Fibroblast of lung (primary cell): ENCODE measurements around the gene USH2A.

ENCODE experiments used
- EZH2 ChIP-seq: IDR thresholded peaks from 2 replicates; pipeline ENCODE4 v1.5.1; 2012; ENCODE audit warnings: low read length, control low read depth, mild to moderate bottlenecking; ENCODE audit errors: missing control alignments
- TF ChIP-seq, protein P1 (sequence below), 2 donors: IDR thresholded peaks in 1 of 2; conservative IDR thresholded peaks in 1 of 2; 1 replicate in 1 of 2; 2 replicates in 1 of 2; pipeline ENCODE4 v1.5.1; 2011 to 2012; ENCODE audit warnings: low read length in 2 of 2, control low read depth in 1 of 2, inconsistent platforms in 1 of 2, low read depth in 1 of 2, mild to moderate bottlenecking in 1 of 2

DNA sequence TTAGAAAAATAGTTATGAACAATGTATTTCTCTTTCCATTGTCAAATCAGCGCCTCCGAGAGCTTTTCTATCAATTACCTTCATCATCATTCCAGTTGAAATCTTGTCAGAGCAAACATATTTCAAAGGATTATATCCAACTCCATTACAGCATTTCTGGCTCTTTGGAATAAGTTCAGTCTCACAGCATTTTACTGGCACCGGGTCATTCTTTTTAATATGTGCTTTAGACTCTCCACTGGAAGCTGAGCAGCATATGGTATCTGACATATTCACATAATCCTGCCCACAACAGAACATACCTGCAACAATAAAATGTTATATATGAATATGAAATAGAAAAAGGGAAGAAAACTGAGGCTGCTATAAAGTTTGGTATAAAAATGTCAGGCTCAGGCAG is 633.3 kb downstream of the USH2A start:
- TF ChIP-seq, protein P1, sequence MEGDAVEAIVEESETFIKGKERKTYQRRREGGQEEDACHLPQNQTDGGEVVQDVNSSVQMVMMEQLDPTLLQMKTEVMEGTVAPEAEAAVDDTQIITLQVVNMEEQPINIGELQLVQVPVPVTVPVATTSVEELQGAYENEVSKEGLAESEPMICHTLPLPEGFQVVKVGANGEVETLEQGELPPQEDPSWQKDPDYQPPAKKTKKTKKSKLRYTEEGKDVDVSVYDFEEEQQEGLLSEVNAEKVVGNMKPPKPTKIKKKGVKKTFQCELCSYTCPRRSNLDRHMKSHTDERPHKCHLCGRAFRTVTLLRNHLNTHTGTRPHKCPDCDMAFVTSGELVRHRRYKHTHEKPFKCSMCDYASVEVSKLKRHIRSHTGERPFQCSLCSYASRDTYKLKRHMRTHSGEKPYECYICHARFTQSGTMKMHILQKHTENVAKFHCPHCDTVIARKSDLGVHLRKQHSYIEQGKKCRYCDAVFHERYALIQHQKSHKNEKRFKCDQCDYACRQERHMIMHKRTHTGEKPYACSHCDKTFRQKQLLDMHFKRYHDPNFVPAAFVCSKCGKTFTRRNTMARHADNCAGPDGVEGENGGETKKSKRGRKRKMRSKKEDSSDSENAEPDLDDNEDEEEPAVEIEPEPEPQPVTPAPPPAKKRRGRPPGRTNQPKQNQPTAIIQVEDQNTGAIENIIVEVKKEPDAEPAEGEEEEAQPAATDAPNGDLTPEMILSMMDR (conservative IDR thresholded peaks at IDR 0.05 in 1 of 2, IDR thresholded peaks at IDR 0.05 in 1 of 2; ENCODE audit: low read depth in 1 of 2, low read length in 2 of 2) = no peak
- no peak for TF ChIP-seq EZH2
